ENCODE data around the gene TTLL11.
"Not testable (repeated sequence)": the region's sequence is repeated elsewhere in the genome, so short reads cannot be mapped to it uniquely, and the experiment has no call there.

TTLL11 gene

DNA sequence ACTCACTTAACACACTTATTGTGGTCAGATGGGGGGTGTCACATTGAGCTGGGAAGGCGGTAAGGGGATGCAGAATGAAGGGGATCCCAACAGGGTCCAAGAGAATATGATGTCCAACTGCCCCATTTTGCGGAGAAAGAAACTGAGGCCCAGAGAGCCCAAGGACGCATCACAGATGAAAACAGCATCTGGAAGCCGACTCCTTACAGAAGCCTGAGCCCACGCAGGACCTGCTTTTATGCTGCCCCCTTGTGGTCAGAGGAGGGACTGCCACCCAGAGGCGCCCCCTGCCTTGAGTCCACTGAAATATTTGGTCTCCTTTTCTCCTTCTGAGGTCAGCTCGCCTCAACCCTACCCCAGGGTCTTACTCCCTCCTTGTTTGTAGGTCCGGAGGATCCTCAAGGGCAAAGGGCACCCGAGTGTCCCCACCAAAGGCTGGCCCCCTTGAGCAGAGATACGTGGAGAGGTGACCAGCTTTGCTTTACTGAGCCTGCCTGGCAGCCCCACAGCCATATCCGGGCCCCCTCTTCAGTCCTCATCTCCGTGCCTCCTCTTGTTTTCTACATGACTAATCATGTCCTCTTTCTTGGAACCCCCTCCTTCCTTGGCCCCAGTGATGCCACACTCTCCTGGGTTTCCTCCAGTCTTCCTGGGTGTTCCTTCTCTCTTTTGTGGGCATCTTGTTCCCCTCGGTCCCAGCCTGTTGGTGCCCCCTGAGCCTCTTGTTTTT lies 30.0 kb upstream of the TTLL11 start:
- Histone ChIP-seq H3K36me3 (ENCODE audit: insufficient read depth, low read length) (no peaks in the 10 kb centered on the region), H3K9me3 (replicated peaks; ENCODE audit: low read length) (no peaks in the 10 kb centered on the region), H3K9ac (ENCODE audit: low read depth, low read length) (no peak overlapping the region), H3K4me3 (ENCODE audit: low read length) (no peak overlapping the region), H3K4me1 (ENCODE audit: control insufficient read depth, insufficient read depth, low read length) (peaks cover 15% of the 10 kb centered on the region), H3K27me3 (ENCODE audit: control insufficient read depth, insufficient read depth, low read length) (peaks cover 11% of the 10 kb centered on the region), H3K4me2 (ENCODE audit: low read length) (no peak overlapping the region)

DNA sequence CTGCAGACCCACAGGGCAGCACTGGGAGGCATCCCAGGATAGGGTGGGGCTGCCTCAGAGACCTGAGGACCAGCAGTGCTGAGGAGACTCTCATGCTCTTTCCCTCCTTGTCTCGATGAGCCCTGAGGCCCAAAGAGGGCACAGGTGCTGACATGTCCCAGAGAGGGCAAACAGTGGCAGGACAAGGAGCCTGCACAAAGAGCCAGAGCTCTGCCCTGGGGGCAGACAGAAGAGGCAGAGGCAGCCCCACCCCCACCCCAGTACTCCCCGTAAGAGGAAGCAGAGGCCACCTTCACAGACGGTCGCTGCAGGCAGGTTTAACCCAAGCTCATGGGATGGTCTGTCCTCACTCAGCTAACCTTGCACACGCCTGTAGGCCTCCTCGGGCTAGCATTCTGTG lies 29.4 kb upstream of the TTLL11 start:
- Histone ChIP-seq H3K9me3 (replicated peaks; ENCODE audit: low read length) (no peaks in the 10 kb centered on the region), H3K27me3 (ENCODE audit: control insufficient read depth, insufficient read depth, low read length) (peaks cover 11% of the 10 kb centered on the region), H3K4me1 (ENCODE audit: control insufficient read depth, insufficient read depth, low read length) (peaks cover 15% of the 10 kb centered on the region), H3K36me3 (ENCODE audit: insufficient read depth, low read length) (no peaks in the 10 kb centered on the region), H3K4me2 (ENCODE audit: low read length) (no peak overlapping the region), H3K4me3 (ENCODE audit: low read length) (no peak overlapping the region), H3K9ac (ENCODE audit: low read depth, low read length) (no peak overlapping the region)

DNA sequence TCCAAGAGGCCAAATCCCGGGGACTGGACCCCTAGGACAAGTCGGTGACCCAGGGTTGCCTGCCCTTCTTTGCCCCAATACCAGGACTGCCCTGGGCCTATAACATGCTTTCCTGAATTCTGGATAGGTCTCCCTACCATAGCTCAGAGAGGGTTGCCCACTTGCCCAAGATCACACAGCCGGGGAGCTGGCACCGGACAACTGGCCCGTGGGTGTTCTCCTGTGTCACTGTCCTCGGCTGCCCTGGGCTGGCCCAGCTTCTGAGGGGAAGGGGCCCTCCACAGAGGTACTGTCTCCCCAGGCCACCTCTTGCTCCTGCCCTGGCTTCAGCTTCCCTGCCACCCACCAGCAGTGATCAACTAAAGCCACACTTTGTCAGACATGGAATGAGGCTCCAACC lies 28.8 kb upstream of the TTLL11 start:
- no peak overlapping the region for H3K9ac ChIP-seq (ENCODE audit: low read depth, low read length)
- H3K4me1 ChIP-seq (ENCODE audit: control insufficient read depth, insufficient read depth, low read length), result peaks cover 15% of the 10 kb centered on the region
- H3K36me3 ChIP-seq (ENCODE audit: insufficient read depth, low read length), result no peaks in the 10 kb centered on the region
- no peak overlapping the region for H3K4me3 ChIP-seq (ENCODE audit: low read length)
- peaks cover 11% of the 10 kb centered on the region for H3K27me3 ChIP-seq (ENCODE audit: control insufficient read depth, insufficient read depth, low read length)
- H3K4me2 ChIP-seq (ENCODE audit: low read length), result no peak overlapping the region
- H3K9me3 ChIP-seq (replicated peaks; ENCODE audit: low read length), result no peaks in the 10 kb centered on the region

DNA sequence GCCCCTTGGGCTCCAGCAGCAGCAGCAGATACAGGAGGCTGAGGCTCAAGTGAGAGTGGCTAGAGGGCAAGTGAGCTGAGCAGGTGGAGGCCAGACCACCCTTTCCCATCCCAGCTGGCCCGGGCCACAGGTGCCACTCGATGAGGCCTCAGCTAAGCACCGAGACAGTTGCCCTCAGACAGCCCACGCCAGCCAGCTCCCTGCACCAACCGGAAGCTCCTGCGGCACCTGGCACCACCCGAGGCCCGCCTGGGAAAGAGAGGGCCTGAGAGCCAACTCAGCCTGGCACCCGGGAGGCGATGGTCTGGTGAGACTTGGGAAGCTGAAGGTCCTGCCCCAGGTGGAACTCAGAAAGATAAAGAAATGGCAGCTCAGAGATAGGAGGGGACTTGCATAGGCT lies 28.3 kb upstream of the TTLL11 start:
- H3K36me3 ChIP-seq (ENCODE audit: insufficient read depth, low read length), result no peaks in the 10 kb centered on the region
- no peak overlapping the region for H3K9ac ChIP-seq (ENCODE audit: low read depth, low read length)
- H3K4me1 ChIP-seq (ENCODE audit: control insufficient read depth, insufficient read depth, low read length), result peaks cover 12% of the 10 kb centered on the region
- peaks cover 12% of the 10 kb centered on the region for H3K27me3 ChIP-seq (ENCODE audit: control insufficient read depth, insufficient read depth, low read length)
- no peak overlapping the region for H3K4me3 ChIP-seq (ENCODE audit: low read length)
- H3K9me3 ChIP-seq (replicated peaks; ENCODE audit: low read length), result no peaks in the 10 kb centered on the region
- no peak overlapping the region for H3K4me2 ChIP-seq (ENCODE audit: low read length)

DNA sequence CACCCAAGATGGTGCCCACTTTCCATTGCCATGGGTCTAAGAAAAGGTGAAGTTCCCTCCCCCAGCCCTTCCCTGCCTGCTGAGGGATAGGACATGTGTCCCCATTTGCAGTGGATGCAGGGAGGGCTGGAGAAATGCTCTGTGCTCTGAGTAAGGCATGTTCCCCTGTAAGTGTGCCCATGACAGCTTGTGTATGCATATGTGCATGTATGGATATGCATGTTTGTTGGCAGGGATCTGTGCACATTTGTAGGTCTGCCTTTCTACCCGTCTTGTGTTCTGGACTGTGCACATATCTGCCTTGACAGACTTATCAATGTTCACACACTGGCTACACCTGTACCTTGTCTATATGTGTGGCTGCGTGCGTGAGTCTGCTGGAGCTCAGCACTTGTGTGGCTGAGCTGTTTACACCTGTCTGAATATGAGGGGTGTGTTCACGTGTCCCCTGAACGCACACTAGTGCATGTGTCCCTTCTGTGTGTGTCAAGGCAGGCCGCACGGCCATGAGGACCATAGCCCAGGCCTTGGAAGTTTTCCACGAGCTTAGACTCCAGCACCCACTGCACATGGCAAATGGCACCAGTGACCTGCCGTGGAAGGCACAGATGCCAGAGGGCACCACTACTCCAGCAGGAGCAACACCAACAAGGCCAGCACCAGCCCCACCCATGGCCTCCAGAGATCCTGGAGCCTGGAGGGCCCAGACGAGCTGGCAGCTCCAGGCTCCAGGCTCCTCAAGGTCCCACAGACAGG lies 27.4 kb upstream of the TTLL11 start:
- no peaks in the 10 kb centered on the region for H3K36me3 ChIP-seq (ENCODE audit: insufficient read depth, low read length)
- no peaks in the 10 kb centered on the region for H3K9me3 ChIP-seq (replicated peaks; ENCODE audit: low read length)
- H3K9ac ChIP-seq (ENCODE audit: low read depth, low read length), result no peak overlapping the region
- H3K27me3 ChIP-seq (ENCODE audit: control insufficient read depth, insufficient read depth, low read length), result peaks cover 19% of the 10 kb centered on the region
- no peak overlapping the region for H3K4me2 ChIP-seq (ENCODE audit: low read length)
- H3K4me1 ChIP-seq (ENCODE audit: control insufficient read depth, insufficient read depth, low read length), result peaks cover 3% of the 10 kb centered on the region
- H3K4me3 ChIP-seq (ENCODE audit: low read length), result no peak overlapping the region

DNA sequence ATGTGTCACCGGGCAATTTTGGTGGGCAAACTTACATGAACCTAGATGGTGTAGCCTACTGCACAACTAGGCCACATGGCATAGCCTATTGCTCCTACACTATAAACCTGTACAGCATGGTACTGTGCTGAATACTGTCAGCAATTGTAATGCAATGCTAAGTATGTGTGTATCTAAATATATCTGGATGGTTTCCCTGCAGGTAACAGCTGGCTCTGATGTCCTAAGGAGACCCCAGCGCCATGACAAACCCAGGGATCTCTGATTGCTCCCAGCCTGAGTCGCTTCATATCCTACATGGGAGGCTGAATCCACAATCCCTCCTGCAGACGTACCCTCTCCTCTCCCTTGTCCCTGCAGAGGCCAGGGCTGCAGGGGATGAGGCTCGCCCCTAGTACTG lies 26.6 kb upstream of the TTLL11 start:
- Histone ChIP-seq H3K4me1 (ENCODE audit: control insufficient read depth, insufficient read depth, low read length) (no peaks in the 10 kb centered on the region), H3K4me3 (ENCODE audit: low read length) (no peak overlapping the region), H3K36me3 (ENCODE audit: insufficient read depth, low read length) (no peaks in the 10 kb centered on the region), H3K9me3 (replicated peaks; ENCODE audit: low read length) (no peaks in the 10 kb centered on the region), H3K27me3 (ENCODE audit: control insufficient read depth, insufficient read depth, low read length) (peaks cover 26% of the 10 kb centered on the region), H3K9ac (ENCODE audit: low read depth, low read length) (no peak overlapping the region), H3K4me2 (ENCODE audit: low read length) (no peak overlapping the region)

DNA sequence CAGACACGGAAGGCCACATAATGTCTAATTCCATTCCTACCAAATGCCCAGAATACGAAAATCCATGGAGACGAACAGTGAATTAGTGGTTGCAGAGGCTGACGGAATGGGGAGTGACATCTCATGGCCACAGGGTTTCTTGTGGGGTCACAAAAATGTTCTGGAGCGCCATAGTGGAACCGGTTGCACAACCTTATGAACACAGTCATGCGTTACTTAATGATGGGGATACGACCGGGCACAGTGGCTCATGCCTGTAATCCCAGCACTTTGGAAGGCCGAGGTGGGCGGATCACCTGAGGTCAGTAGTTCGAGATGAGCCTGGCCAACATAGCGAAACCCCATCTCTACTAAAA lies 26.0 kb upstream of the TTLL11 start:
- Histone ChIP-seq H3K9ac (ENCODE audit: low read depth, low read length) (no peak overlapping the region), H3K4me3 (ENCODE audit: low read length) (no peak overlapping the region), H3K27me3 (ENCODE audit: control insufficient read depth, insufficient read depth, low read length) (peaks cover 27% of the 10 kb centered on the region), H3K4me2 (ENCODE audit: low read length) (no peak overlapping the region), H3K4me1 (ENCODE audit: control insufficient read depth, insufficient read depth, low read length) (no peaks in the 10 kb centered on the region), H3K36me3 (ENCODE audit: insufficient read depth, low read length) (no peaks in the 10 kb centered on the region), H3K9me3 (replicated peaks; ENCODE audit: low read length) (no peaks in the 10 kb centered on the region)

DNA sequence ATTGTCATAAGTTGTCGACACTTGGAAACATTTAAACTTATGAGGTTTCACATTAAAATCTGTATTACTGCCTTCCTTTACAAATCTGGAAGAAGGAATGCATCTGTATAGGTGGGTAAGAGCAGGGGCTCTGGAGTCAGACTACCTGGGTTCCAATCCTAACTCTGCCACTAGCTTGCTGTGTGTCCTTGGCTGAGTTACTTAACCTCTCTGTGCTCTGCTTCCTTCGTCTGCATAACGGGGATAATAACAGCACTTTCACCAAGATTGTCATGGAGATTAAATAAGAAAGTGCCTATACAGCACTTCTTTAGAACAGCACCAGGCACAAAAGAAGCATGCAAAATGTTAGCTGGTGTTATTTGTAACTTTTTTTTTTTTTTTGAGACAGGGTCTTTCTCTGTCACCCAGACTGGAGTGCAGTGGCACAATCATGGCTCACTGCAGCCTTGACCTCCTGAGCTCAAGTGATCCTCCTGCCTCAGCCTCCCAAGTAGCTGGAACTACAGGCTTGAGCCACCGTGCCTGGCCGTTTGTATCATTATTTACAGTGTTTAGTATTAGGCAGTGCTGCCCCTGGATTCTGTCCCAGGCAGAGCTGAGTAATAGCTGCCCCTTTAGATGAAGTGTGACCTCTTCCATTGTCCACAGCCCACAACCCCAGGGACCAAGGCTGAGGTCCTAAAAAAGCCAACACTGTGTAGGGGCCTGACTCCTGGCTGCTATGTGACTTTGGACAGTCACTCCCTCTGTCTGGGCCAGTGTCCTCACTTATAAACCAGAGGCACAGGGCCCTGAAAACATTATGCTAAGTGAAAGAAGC lies 25.4 kb upstream of the TTLL11 start:
- Histone ChIP-seq H3K4me2 (ENCODE audit: low read length) (no peak overlapping the region), H3K4me3 (ENCODE audit: low read length) (no peak overlapping the region), H3K4me1 (ENCODE audit: control insufficient read depth, insufficient read depth, low read length) (no peaks in the 10 kb centered on the region), H3K9me3 (replicated peaks; ENCODE audit: low read length) (no peaks in the 10 kb centered on the region), H3K36me3 (ENCODE audit: insufficient read depth, low read length) (no peaks in the 10 kb centered on the region), H3K27me3 (ENCODE audit: control insufficient read depth, insufficient read depth, low read length) (peaks cover 26% of the 10 kb centered on the region), H3K9ac (ENCODE audit: low read depth, low read length) (no peak overlapping the region)

DNA sequence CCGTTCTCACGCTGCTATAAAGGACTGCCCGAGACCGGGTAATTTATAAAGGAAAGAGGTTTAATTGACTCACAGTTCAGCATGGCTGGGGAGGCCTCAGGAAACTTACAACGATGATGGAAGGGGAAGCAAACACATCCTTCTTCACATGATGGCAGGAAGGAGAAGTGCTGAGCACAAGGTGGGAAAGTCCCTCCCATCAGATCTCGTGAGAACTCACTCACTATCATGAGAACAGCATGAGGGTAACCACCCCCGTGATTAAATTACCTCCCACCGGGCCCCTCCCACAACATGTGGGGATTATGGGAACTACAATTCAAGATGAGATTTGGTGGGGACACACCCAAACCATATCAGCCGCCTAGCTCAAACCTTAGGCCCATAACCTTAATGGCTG lies 24.1 kb upstream of the TTLL11 start:
- not testable (repeated sequence) for H3K4me2 ChIP-seq (ENCODE audit: low read length); H3K4me1 ChIP-seq (ENCODE audit: control insufficient read depth, insufficient read depth, low read length); H3K9me3 ChIP-seq (replicated peaks; ENCODE audit: low read length); H3K9ac ChIP-seq (ENCODE audit: low read depth, low read length); H3K36me3 ChIP-seq (ENCODE audit: insufficient read depth, low read length); H3K4me3 ChIP-seq (ENCODE audit: low read length)
- peaks cover 36% of the 10 kb centered on the region for H3K27me3 ChIP-seq (ENCODE audit: control insufficient read depth, insufficient read depth, low read length)

DNA sequence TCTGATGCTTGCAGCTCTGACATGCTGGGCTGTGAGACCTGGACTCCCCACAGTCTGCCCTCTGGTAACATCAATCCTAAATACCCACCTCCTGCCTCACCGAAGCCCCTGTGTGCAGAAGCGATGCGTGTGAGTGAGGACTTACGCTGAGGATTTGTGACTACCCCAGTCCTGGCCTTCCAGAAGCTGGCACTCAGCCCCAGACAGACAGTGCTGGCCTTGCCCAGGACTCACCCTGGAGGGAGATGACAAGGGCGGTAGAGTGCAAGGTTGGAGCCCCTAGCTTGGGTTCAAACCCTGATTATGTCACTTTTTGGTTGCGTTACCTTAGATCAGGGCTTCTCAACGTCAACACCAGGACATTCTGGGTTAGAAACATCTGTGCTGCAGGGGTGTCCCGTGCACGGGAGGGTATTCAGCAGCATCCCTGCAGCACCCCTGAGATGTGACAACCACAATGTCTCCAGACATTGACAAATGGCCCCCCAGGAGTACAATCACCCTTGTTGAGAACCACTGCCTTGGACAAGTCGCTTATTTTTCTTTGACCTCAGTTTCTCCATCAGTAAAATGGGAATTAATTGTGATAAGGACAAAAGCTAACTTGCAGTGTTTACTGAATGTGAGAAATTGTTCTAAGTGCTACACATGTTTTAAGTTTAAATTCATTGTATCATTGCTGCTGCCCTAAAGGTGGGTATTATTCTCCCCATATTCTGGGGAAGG lies 23.5 kb upstream of the TTLL11 start:
- H3K4me1 ChIP-seq (ENCODE audit: control insufficient read depth, insufficient read depth, low read length), result no peaks in the 10 kb centered on the region
- no peak overlapping the region for H3K9ac ChIP-seq (ENCODE audit: low read depth, low read length)
- no peak overlapping the region for H3K4me2 ChIP-seq (ENCODE audit: low read length)
- H3K9me3 ChIP-seq (replicated peaks; ENCODE audit: low read length), result no peaks in the 10 kb centered on the region
- no peaks in the 10 kb centered on the region for H3K36me3 ChIP-seq (ENCODE audit: insufficient read depth, low read length)
- no peak overlapping the region for H3K4me3 ChIP-seq (ENCODE audit: low read length)
- peaks cover 37% of the 10 kb centered on the region for H3K27me3 ChIP-seq (ENCODE audit: control insufficient read depth, insufficient read depth, low read length)

DNA sequence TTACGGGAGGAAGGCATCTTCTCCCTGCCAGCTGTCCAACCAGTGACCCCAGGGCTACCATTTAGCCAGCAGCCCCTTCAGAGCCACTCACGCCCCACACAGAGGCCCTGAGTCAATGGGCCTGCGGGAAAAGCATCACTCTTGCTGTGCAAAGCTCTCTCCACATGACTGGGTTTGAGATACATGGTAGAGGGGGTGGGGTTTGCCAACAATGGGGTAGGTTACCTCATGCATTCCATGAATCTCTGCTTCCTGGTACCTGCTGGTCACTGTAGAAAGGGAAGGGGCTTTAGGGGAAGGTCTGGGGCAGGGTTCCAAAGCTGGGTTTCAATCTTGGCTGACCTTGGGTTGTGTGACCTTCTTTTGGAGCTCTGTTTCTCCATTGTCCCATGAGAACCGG lies 22.9 kb upstream of the TTLL11 start:
- no peaks in the 10 kb centered on the region for H3K36me3 ChIP-seq (ENCODE audit: insufficient read depth, low read length)
- H3K4me3 ChIP-seq (ENCODE audit: low read length), result no peak overlapping the region
- peaks cover 37% of the 10 kb centered on the region for H3K27me3 ChIP-seq (ENCODE audit: control insufficient read depth, insufficient read depth, low read length)
- no peaks in the 10 kb centered on the region for H3K4me1 ChIP-seq (ENCODE audit: control insufficient read depth, insufficient read depth, low read length)
- H3K4me2 ChIP-seq (ENCODE audit: low read length), result no peak overlapping the region
- H3K9me3 ChIP-seq (replicated peaks; ENCODE audit: low read length), result no peaks in the 10 kb centered on the region
- no peak overlapping the region for H3K9ac ChIP-seq (ENCODE audit: low read depth, low read length)
